Measurements from ENCODE around the gene CALM1.

DNA sequence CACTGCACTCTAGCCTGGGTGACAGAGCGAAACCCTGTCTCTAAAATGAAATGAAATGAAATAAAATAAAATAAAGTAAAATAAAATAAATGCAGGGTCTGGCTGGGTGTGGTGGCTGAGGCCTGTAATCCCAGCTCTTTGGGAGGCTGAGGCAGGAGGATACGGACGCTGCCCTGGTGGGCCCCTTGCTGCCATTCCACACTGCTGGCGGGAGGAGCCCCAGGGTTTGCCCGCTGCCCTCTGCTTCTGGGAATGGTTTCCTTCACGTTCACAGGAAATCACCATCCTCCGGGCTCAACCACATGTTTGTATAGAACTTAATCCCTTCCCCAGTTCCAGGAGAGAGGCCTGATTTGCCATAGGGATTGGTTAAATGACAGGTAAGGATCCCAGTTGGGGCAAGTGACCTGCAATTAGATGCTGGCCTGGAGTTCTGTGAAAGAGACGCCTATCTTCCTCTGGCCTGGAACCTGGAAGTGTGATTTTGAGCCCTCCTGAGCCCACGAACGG, 29.3 kb downstream of the CALM1 start:
- no peak for TF ChIP-seq CTCF (IDR thresholded peaks at IDR 0.05)
- no peak for TF ChIP-seq POLR2A (IDR thresholded peaks at IDR 0.05)
